Measurements from ENCODE around the gene MAOB.

DNA sequence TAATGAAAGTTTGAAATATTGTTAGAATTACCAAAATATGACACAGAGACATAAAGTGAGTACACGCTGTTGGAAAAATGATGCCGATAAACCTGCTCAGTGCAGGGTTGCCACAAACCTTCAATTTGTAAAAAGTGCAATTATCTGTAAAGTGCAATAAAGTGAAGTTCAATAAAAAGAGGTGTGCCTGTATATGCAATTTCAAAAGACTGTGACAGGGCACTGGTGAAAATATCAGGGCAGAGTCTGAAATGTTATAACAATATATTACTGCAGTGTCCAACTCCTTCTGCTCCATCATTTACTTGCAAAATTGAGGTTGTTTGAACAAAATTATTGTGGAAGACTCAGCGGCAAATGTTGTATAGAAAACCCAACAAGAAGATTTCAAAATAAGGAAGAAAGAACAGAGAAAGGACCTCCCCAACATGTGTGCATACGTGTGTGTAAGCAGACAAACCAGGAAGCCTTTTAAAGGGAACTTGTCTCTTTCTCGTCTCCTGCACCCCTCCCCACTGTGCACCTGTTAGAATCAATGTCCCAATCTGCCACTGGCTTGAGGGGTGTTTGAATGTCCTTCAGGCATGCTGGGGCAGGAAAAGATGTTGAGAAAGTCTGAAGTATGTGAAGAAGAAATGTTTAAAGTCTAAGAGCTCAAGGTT, 96.2 kb downstream of the MAOB start:
- no peak for TF ChIP-seq GATA2 (IDR thresholded peaks at IDR 0.05; ENCODE audit: low read depth, low read length)
- TF ChIP-seq GATA3 (IDR thresholded peaks at IDR 0.05; ENCODE audit: low read depth, low read length), result no peak
